Measurements from ENCODE around the gene FAM170B. TPM values are rescaled to one million over a fixed set of nuclear protein-coding genes. Genes with fewer than 3 reads are reported as not detected.

The FAM170B gene
- total and polyA plus RNA-seq, 9 of the 15 experiments (the other 6 are each of a cell fraction or from before 2014, with no cell fraction given): 0.11 to 0.21 TPM; not detected in 7

- peak overlapping the region; percentile 34 for H3K4me2 ChIP-seq (ENCODE audit: insufficient read depth, low read length)
- H3K9me3 ChIP-seq (replicated peaks; ENCODE audit: control insufficient read depth, insufficient read depth, low read depth, low read length): no peaks in the 10 kb centered on the region
- H2AFZ ChIP-seq (ENCODE audit: low read depth, low read length): peak overlapping the region; percentile 27
- ChIA-PET POLR2A (interaction anchor here (1.6 kb wide), 1 partner anchor 11 kb away, joined by 3 read pairs; no protein-coding TSS in a partner anchor), CTCF (ENCODE audit: low intra/inter-chr PET ratio) (interaction anchor here (0.6 kb wide), 1 partner anchor 121 kb away, joined by 3 read pairs; no protein-coding TSS in a partner anchor)
- FAIRE-seq (no peak), DNase-seq (ENCODE audit: extremely low read depth in 1 of 4, low spot score in 3 of 4) (peak in 2 of 4 experiments; percentile 14 to 45), ATAC-seq (no peak)
- BruUV-seq (replicated peaks): no TSS peak
- H3K4me3 ChIP-seq: no peak overlapping the region
- peaks cover 67 to 96% of the 10 kb centered on the region in 2 experiments for H3K4me1 ChIP-seq (replicated peaks in 1 of 2; ENCODE audit: control insufficient read depth in 2 of 2, insufficient read depth in 2 of 2, low read length in 2 of 2)
- peak overlapping the region; percentile 27; the same call in 2 of the 3 replicates for H3K27ac ChIP-seq (ENCODE audit: extremely low read depth, low read depth, low read length)
- peak overlapping the region in 1 of 2 experiments; percentile 77; a peak in 3 of 4 replicates for H3K9ac ChIP-seq (ENCODE audit: insufficient read depth in 1 of 2, low read depth in 2 of 2, low read length in 2 of 2)
- WGBS (ENCODE audit: insufficient coverage, low coverage, missing lambda C conversion rate): 21% methylated on average over 10 of the region's 10 CpGs
- in situ Hi-C loops (cut with MboI): no loop called here
- H3K36me3 ChIP-seq (ENCODE audit: control insufficient read depth, insufficient read depth, low read length): peaks cover 19% of the 10 kb centered on the region; the same call in 1 of the 3 replicates
- intact Hi-C loops (cut with micrococcal nuclease): loop anchor here (10.0 kb wide), 1 partner anchor 1145 kb away; no protein-coding TSS in a partner anchor
- no peaks in the 10 kb centered on the region for H3K27me3 ChIP-seq (ENCODE audit: control insufficient read depth in 2 of 2, insufficient read depth in 2 of 2, low read length in 2 of 2)
- H3K9me1 ChIP-seq (ENCODE audit: control insufficient read depth, insufficient read depth, low read length): peaks cover 5% of the 10 kb centered on the region
- H4K20me1 ChIP-seq (replicated peaks; ENCODE audit: control insufficient read depth, insufficient read depth, low read length): no peaks in the 10 kb centered on the region
- peaks cover 97% of the 10 kb centered on the region for H3K79me2 ChIP-seq (ENCODE audit: control insufficient read depth, insufficient read depth, low read length)
- TF ChIP-seq ZNF384 (IDR thresholded peaks at IDR 0.05; ENCODE audit: low read depth, low read length) (0 out of 2 replicates have a peak, but pooled peaks have one; percentile 2), GATAD2A (IDR thresholded peaks at IDR 0.05) (peak; percentile 20; the same call in 1 of the 2 replicates), HLTF (IDR thresholded peaks at IDR 0.05) (no peak), SPI1 (IDR thresholded peaks at IDR 0.05; ENCODE audit: borderline replicate concordance, low read depth, low read length) (0 out of 2 replicates have a peak, but pooled peaks have one; percentile 44), MYC (IDR thresholded peaks at IDR 0.05; ENCODE audit: low read depth, low read length) (peak; percentile 24; the same call in 1 of the 2 replicates), MYC (CRISPR knock-in tag; IDR thresholded peaks at IDR 0.05; ENCODE audit: borderline replicate concordance, low read depth) (no peak), CREB3L1 (IDR thresholded peaks at IDR 0.05; ENCODE audit: borderline replicate concordance, low read depth) (peak; percentile 94; the same call in 1 of the 2 replicates), DEAF1 (CRISPR knock-in tag; IDR thresholded peaks at IDR 0.05) (no peak), ZNF592 (IDR thresholded peaks at IDR 0.05) (0 out of 2 replicates have a peak, but pooled peaks have one; percentile 58), ID3 (CRISPR knock-in tag; IDR thresholded peaks at IDR 0.05) (no peak), ID3 (tag; IDR thresholded peaks at IDR 0.05) (0 out of 2 replicates have a peak, but pooled peaks have one; percentile 44), CHCHD3 (CRISPR knock-in tag; IDR thresholded peaks at IDR 0.05) (no peak), TEAD1 (CRISPR knock-in tag; IDR thresholded peaks at IDR 0.05) (no peak)
These were observed 46.0 kb upstream of the FAM170B start for GRCh38 chr10:49179699-49180443.

Data from K562 (cell line).